Stomach smooth muscle (tissue), 2 donors: ENCODE results near the gene RBM15.

Experiments
- H3K27ac ChIP-seq: one replicate; pipeline ENCODE4 v1.7.0; 2013; ENCODE audit warnings: mild to moderate bottlenecking, low read length, inconsistent platforms
- H3K27me3 ChIP-seq, 2 donors: one replicate each; pipeline ENCODE4 v1.7.0; 2013; ENCODE audit warnings: low read length in 2 of 2; ENCODE audit not compliant: insufficient read depth in 2 of 2, control insufficient read depth in 1 of 2
- H3K36me3 ChIP-seq, 2 donors: one replicate each; pipeline ENCODE4 v1.7.0; 2013; ENCODE audit warnings: low read length in 2 of 2; ENCODE audit not compliant: control insufficient read depth in 2 of 2, insufficient read depth in 2 of 2
- H3K4me1 ChIP-seq: one replicate; pipeline ENCODE4 v1.7.0; 2013; ENCODE audit warnings: low read length; ENCODE audit not compliant: control insufficient read depth, insufficient read depth
- H3K4me3 ChIP-seq, 2 donors: one replicate each; pipeline ENCODE4 v1.7.0; 2013; ENCODE audit warnings: low read length in 2 of 2
- H3K9ac ChIP-seq, 2 donors: one replicate each; pipeline ENCODE4 v1.7.0; 2013; ENCODE audit warnings: low read length in 2 of 2, mild to moderate bottlenecking in 1 of 2
- H3K9me3 ChIP-seq, 2 donors: one replicate each; pipeline ENCODE4 v1.7.0; 2013; ENCODE audit warnings: low read length in 2 of 2; ENCODE audit not compliant: control insufficient read depth in 2 of 2
- donor health status: healthy.
- donor health status: Pancreatic carcinoma.

RBM15 gene

GRCh38 chr1:110385369-110385768 lies 46.2 kb downstream of the RBM15 start:
- Histone ChIP-seq H3K9ac (no peak overlapping the region), H3K4me1 (peaks cover 5% of the 10 kb centered on the region), H3K36me3 (peaks cover 2 to 8% of the 10 kb centered on the region in 2 donors), H3K27ac (no peak overlapping the region), H3K4me3 (no peak overlapping the region), H3K27me3 (no peaks in the 10 kb centered on the region), H3K9me3 (no peaks in the 10 kb centered on the region)

- Histone ChIP-seq H3K9me3 (no peaks in the 10 kb centered on the region), H3K9ac (no peak overlapping the region), H3K4me3 (no peak overlapping the region), H3K27ac (no peak overlapping the region), H3K27me3 (no peaks in the 10 kb centered on the region), H3K36me3 (peaks cover 2 to 5% of the 10 kb centered on the region in 2 donors), H3K4me1 (peaks cover 16% of the 10 kb centered on the region)
Measured at GRCh38 chr1:110387048-110387754, 48.0 kb downstream of the RBM15 start.

- Histone ChIP-seq H3K9me3 (no peaks in the 10 kb centered on the region), H3K27ac (peak overlapping the region; percentile 71), H3K9ac (peak overlapping the region; percentile 67 to 81), H3K4me3 (peak overlapping the region; percentile 60 to 64), H3K36me3 (peaks cover 0 to 7% of the 10 kb centered on the region in 2 donors), H3K27me3 (no peaks in the 10 kb centered on the region), H3K4me1 (peaks cover 13% of the 10 kb centered on the region)
Measured at GRCh38 chr1:110390096-110390495, 50.9 kb downstream of the RBM15 start.

DNA sequence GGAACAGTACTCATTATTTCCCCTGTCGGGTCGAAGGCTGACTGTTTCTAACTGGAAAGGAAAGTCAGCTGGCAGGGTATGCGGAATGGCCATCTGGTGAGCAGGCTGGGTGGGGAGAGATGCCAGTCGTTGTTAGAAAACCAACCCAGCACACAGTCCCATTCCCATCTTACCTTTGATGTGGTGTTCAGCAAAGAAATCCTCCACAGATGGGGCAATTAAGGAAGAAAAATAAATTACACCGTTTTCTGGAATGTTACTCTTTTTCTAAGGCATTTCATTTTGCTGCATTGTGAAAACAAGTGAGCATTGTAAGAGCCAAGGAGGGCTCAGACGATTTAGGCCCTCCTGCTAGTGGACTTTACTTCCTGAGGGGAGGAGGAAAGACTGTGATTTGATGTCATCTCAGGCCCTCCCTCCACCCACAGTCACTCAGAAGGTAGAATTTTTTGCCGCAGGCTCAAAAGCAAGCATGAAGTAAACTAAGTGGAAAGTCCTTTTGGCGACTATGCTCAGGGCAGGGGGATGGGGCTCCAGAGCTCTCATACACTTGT lies 51.6 kb downstream of the RBM15 start, which contains the start of gene SLC16A4:
Gene SLC16A4, minus strand, starts transcription at position 335 of the 554 bp plus-strand sequence. CDS start 1,703 bp downstream, outside the sequence.
- Histone ChIP-seq H3K27me3 (no peaks in the 10 kb centered on the region), H3K9me3 (no peaks in the 10 kb centered on the region), H3K27ac (peak within 1 kb of the TSS; percentile 71), H3K4me1 (peaks cover 13% of the 10 kb centered on the region), H3K36me3 (peaks cover 0 to 8% of the 10 kb centered on the region in 2 donors), H3K4me3 (peak within 1 kb of the TSS; percentile 60 to 64), H3K9ac (peak within 1 kb of the TSS; percentile 67 to 81)

DNA sequence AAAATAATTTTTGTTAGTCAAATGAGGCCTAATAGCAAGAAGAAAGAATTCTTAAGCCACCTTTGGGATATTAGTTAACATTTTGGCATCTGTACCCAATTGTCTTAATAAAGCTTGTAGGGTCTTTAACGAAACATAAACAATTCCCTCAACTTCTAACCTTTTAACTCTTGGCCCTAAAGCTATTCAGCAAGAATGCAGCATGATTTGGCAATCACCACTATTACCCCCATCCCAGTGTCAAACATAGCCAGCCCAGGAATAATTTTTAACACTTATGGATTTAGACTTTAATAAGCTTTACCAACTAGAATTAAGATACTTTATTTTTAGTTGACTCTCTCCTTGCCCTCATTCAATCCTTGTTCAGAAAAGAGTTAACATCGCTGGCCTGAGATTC lies 54.1 kb downstream of the RBM15 start:
- peaks cover 13% of the 10 kb centered on the region for H3K4me1 ChIP-seq
- no peaks in the 10 kb centered on the region for H3K27me3 ChIP-seq
- peaks cover 0 to 4% of the 10 kb centered on the region in 2 donors for H3K36me3 ChIP-seq
- no peaks in the 10 kb centered on the region for H3K9me3 ChIP-seq
- H3K9ac ChIP-seq: no peak overlapping the region
- no peak overlapping the region for H3K4me3 ChIP-seq
- no peak overlapping the region for H3K27ac ChIP-seq

DNA sequence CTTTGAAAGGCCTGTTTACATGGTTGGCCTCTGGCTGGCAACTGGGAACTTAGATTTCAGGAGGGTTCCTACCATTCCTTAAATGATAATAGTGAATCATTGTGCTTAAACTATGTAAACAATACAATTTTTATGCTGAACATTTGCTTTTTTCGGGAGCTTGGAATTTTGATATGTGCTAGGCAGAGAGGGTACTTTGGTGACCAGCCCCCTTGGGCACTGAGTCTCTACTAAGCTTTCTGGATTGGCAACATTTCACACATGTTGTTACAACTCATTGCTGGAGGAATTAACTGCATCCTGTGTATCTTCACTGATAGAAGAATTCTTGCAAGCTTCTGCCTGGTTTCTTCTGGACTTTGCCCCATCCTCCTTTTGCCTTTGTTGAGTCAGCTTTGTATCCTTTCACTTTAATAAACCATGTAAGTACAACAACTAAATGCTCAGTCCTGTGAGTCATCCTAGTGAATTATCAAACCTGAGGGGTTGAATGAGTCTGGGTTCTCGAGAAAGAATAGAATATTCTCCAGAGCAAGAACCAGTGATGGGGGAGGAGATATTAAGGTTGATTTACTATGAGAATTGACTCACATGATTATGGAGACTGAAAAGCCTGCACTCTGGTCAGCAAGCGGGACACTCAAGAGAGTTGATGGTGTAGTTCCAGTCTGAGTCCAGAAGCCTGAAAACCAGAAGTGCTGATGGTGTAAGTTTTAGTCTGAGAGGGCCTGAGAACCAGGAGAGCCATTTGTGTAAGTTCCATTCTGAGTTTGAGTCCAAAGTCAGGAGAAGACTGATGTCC lies 54.7 kb downstream of the RBM15 start:
- Histone ChIP-seq H3K27me3 (no peaks in the 10 kb centered on the region), H3K36me3 (peaks cover 0 to 6% of the 10 kb centered on the region in 2 donors), H3K9ac (no peak overlapping the region), H3K9me3 (no peaks in the 10 kb centered on the region), H3K27ac (no peak overlapping the region), H3K4me1 (peaks cover 13% of the 10 kb centered on the region), H3K4me3 (no peak overlapping the region)

DNA sequence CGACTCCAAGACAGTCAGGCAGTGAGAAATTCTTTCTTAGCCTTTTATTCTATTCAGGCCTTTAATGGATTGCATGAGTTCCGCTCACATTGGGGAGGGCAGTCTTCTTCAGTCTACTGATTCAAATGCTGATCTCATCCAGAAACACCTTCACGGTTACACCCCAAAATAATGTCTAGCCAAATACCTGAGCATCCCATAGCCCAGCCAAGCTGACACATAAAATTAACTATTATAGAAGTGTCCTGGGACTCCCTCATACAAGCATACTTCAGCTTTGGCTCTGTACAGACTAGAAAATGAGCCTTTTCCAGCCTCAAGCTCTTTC lies 55.3 kb downstream of the RBM15 start:
- no peaks in the 10 kb centered on the region for H3K27me3 ChIP-seq
- peaks cover 13% of the 10 kb centered on the region for H3K4me1 ChIP-seq
- H3K9ac ChIP-seq: no peak overlapping the region
- H3K27ac ChIP-seq: no peak overlapping the region
- peaks cover 0 to 6% of the 10 kb centered on the region in 2 donors for H3K36me3 ChIP-seq
- H3K9me3 ChIP-seq: no peaks in the 10 kb centered on the region
- no peak overlapping the region for H3K4me3 ChIP-seq
